ENCODE data around the gene PLCG2. TPM values are rescaled to one million over a fixed set of nuclear protein-coding genes. Genes with fewer than 3 reads are reported as not detected.
"Not testable (repeated sequence)": the region's sequence is repeated elsewhere in the genome, so short reads cannot be mapped to it uniquely, and the experiment has no call there.

PLCG2 gene
- total RNA-seq, 2 donors from 2014 or later, result 16.7 to 20.0 TPM

DNA sequence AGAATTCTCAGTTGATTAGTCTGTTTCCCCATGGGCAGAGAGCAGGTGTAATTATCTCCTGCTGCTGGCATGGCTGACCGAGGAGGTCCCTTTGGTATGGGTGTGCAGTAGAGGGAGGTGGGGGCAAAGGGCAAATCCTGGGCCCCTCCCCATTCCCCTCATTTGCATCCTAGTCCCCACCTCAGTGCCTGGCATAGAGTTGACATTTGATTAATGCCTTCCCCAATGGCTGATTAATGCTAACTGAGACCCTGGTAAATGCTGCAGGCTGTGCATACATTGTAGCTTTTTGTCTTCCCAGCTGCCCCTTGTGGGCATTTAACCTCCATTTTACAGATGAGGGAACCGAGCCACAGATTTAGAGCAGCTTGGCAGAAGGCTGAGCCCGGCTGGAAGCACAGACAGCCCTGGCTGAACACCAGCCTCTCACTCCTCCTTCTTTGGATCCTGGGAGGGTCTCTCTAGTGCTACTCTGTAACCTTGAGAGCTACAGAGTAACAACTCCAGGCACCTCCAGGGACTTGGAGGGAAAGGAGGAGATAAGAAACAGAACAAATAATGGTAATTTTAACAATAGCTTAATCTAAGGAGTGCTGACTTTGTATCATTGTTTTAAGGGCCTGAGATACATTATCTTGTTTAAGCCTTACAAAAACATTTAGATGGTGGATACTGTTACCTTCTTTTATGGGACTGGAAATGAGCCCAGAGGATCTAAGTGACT is 5.1 kb downstream of the PLCG2 start:
- intact Hi-C loops (cut with DNase I, micrococcal nuclease), result no loop called here
- no peak for DNase-seq
- ATAC-seq, result no peak

DNA sequence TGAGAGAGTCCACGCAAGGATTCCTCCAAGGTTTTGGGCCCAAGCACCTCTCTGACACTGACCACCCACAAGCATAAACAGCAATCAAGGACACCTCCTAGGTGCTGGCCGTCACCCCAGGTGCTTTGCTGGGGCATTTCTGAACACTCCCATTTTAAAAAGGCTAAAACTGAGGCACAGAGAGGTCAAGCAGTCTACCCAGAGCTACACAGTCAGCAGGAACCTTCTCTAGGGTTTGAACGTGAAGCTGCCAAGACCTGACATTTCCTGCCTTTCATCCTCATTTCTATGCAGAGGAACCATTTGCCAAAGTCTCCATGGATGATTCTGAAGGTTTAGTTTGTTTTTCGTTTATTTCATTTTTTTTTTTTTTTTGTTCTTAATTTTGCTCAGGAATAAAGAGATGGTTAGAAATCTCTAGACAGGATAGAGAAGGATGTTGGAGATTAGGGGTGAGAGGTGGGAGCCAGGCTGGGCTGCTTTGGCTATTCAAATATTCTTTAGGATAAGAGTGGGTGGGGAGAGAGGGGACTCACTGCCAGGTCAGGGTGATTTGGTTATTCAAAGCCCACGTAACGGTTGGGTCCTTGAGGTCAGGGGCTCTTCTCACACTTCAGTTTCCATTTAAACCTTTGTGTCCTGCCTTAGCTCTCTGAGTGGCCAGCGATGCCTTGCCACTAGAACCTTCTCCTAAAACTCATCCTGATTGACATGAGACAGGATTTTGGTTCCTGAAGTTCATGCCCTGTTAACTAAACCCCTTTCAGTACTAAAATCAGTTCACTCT is 6.2 kb downstream of the PLCG2 start:
- intact Hi-C loops (cut with DNase I, micrococcal nuclease), result no loop called here
- ATAC-seq, result no peak

DNA sequence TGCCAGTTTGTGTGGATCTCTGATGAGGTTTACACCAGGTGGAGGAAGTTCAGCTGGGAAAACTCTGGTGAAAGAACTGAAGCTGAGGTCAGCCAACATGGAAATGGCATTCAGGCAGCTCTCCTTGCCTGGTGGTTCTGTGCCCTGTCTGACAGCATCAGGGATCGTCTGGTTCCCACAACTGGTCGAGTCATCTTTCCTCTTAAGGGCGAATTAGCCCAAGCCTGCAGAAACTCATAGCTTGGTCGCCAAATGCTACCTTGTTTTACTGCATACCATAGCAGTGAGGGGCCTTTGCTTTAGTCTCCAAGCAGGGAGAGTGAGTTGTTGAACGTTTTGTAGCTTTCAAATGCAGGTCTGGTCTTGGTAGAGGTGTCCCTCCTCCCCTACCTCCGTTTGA is 7.2 kb downstream of the PLCG2 start:
- intact Hi-C loops (cut with DNase I, micrococcal nuclease), result no loop called here
- ATAC-seq (no peak), DNase-seq (no peak)

More for the DNA sequence above, 6.2 kb downstream of the PLCG2 start:
- DNase-seq, result no peak

DNA sequence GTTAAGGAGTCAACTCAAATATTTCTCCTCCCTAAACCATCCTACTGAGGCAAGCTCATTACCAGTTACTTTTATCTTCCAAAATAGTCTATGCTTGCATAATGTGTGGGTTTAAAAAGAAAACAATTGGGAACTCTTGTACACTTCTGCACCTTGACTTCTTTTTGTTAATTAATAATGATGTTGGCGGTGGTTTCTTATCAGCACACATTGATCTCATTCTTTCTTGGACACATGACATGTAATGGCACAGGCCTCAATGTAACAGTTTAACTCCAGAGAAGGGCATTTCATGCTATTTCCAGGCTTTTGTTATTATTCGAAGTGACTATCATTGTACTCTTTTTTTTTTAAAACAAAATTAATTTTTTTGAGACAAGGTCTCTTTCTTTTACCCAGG is 7.8 kb downstream of the PLCG2 start:
- intact Hi-C loops (cut with DNase I, micrococcal nuclease), result no loop called here
- ATAC-seq (no peak), DNase-seq (no peak)

DNA sequence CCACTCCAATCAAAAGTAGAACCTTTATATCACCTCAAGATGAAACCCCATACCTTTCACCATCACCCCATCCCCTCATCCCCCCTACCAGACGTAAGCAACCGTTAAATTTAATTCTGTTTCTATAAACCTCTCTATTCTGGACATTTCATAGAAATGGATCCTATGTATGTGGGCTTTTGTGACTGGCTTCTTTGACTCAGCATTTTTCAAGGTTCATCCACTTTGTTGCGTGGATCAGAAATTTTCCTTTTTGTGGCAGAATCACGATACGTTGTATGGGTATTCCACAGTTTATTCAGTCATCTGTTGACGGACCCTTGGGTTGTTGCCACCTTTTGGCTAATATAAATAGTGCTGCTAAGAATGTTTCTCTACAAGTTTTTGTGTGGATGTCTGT is 8.6 kb downstream of the PLCG2 start:
- intact Hi-C loops (cut with DNase I, micrococcal nuclease), result no loop called here
- no peak for ATAC-seq
- no peak for DNase-seq

DNA sequence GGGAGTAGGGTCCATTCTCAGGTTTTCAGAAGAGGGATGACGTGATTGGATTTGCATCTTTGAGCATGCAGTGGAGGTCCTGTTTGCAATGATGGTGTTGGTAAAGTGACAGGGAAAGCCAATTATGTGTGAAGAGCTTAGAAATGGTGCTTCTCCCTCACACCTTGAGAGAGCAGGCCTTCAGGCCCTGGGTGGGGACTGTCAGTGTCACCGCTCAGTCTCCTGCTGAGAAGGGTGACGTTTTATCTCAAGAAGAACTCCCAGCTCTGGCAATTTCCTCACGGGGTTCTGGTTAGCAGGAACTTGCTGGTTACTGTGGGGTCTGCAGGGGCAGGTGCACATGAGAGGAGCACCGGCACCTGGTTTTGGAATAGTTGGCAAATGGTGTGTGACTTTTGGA is 11.2 kb downstream of the PLCG2 start:
- ATAC-seq (no peak), DNase-seq (no peak)
- intact Hi-C loops (cut with DNase I, micrococcal nuclease), result no loop called here

DNA sequence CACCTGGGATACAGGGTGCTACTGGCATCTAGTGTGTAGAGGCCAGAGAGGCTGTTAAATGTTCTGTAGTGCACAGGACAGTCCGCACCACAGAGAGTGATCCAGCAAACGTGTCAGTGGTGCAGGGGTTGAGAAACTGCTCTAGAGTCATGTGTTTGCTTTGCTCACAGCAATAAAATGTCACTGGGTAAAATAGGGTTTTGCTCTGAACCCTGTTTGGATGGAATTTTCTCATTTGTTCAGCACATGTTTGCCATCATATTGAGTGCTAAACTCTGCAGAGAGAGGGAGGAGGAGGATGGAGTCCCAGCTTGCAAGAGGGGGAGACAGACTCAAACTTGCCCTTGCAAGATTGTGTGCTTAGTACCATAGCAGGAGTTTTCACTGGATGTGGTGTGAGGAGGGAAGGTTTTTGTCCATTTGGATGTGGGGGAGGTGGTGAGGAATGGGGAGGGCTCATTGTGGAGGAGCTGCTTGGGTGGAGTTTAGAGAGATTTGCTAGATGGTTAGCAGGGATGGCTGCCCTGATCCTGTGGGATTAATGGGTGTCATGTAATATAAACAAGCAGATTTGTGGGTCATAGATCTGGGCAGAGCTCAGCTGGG is 11.8 kb downstream of the PLCG2 start:
- DNase-seq (no peak), ATAC-seq (no peak)
- intact Hi-C loops (cut with DNase I, micrococcal nuclease), result no loop called here

DNA sequence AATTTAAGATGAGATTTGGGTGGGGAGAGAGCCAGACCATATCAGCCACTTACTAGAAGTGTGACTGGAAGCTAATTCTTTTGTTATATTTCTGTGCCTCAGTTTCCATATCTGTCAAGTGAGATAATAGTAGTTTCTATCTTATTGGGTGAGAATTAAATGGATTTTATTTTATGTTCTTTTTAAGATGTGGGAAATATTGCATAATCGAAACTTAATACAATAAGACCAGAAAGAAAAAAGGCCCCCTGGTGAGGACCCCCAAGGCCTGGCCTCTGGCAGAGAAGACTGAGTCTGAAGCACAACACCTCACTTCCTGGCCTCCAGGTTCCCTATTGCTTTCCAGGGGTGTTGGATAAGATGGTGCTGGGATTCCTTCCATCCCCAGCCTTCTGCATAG is 13.7 kb downstream of the PLCG2 start:
- intact Hi-C loops (cut with DNase I, micrococcal nuclease), result no loop called here
- DNase-seq (no peak), ATAC-seq (no peak)

DNA sequence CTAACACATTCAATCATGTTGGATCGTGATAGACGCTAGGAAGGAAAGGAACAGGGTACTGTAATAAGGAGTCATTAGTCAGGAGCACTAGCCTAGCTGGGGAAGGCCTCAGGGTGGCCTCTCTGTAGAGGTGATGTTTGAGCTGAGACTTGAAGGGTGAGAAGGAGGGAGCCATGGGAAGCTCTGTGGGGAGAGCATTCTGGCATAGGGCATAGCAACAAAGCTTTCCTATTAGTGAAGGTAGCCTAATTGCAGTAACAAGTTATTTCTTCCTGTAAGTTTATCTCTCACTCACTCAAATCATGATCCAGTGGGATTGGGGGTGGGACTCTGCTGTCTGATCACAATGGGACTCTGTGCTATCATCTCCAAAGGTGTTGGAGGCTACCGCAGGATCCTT is 16.1 kb downstream of the PLCG2 start:
- ATAC-seq, result no peak
- DNase-seq, result no peak
- intact Hi-C loops (cut with DNase I, micrococcal nuclease), result no loop called here

DNA sequence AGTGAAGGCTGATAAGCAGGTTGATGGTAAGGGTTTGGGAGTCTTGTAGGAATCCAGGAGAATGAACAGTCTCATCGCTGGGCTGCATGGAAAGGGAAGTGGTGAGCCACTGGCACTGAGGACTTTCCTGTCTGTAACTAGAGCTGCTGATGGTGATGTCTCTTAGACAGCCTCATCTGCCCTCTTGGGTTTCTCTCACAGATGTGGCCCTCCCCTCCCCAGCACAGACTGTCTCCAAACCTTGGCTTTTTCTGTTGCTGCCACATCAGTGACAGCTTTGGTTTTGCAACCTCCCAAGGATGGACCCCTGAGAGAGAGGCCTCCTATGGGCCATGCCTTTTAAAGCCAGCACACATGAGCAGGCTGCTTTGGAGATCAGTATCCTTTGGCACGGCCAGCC is 16.9 kb downstream of the PLCG2 start:
- no peak for ATAC-seq
- intact Hi-C loops (cut with DNase I, micrococcal nuclease), result no loop called here
- DNase-seq, result no peak

DNA sequence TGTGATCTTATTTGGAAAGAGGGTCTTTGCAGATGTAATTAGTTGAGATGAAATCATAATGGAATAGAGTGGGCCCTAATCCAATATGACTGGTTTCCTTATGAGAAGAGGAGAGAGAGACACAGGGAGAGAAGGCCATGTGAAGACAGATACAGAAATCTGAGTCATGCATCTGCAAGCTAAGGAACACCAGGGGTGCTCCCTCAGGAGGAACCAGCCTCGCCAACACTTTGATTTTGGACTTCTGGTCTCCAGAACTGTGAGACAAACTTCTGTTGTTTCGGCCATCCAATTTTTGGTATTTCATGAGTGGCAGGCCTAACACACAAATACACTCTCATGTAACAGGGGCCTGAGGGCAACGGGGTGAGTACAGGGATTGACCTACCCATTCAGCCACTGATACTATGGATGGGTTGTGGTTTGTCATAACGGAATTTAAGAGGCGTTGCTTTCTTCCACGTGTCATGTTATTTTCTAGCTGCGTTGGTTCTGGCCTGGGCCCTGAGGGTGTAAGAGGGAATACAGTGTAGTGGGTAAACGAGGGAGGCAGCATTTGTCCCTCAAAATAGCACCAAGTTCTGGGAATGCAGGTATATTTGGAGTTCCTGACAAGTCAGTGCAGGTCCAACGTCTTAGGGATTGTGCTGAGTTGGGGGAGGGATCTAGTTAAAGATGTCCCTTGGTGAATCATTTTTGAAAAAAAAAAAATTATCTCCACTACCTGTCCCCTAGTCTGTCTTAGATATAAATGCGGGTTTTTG is 17.7 kb downstream of the PLCG2 start:
- DNase-seq (no peak), ATAC-seq (no peak)
- intact Hi-C loops (cut with DNase I, micrococcal nuclease), result no loop called here

DNA sequence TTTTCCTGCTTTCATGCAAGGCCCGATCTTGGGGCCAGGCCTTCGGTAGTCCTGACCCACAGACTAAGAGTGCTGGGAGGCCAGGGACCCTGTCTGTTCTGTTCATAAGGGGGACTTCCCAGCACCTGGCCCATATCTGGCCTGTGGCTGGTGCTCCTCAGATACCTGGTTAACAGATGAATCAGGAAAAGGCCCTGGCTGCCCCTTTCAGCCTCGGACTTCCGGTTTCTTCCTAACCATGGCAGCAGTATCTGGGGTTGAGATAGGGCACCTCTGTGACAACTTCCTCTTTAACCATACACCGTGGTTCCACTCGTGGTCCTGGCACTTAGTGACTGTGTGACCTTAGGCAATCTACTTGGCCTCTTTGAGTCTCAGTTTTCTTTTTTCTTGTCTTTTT is 18.4 kb downstream of the PLCG2 start:
- DNase-seq, result peak; percentile 24 to 34
- intact Hi-C loops (cut with DNase I, micrococcal nuclease), result no loop called here
- ATAC-seq, result peak; percentile 27

DNA sequence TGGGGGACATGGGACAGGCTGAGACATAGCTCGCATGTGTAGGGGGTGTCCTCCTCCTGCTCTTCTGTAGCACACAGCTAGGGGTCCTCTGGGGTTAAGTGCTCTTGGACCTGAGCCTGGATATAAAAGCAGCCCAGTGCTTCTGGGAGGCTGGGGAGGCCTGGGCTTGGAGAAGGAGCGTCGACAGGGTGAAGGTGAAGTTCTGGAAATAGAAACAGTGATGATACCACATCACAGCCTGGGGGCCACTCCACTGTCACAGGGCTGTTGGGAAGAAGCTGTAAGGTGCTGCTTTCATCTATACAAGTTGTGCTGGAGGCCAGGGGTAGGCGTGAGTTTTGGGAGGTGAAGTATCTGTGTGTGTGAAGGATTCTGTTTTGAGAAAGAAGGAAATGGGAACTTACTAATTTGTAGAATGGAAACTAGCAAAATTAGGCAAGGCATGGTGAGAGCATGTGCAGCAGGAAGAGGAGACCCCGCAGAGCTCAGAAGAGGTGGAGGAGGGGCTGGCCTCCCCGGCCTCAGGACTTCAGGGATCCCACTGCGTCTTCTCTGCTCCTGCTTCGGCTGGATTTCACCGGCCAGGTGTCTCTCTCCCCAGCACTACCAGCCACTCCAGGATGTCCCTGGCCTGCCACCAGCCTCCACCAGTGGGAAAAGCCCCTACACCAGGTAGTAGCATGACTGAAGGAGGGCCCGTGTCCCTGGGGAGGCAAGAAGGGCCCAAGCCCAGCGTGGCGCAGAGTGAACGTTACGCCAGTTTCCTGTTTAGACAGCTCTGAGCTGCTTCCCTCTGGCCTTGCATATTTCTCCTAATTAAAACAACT is 19.4 kb downstream of the PLCG2 start:
- ATAC-seq (no peak), DNase-seq (peak in 1 of 2 donors; percentile 45)
- intact Hi-C loops (cut with DNase I, micrococcal nuclease), result no loop called here

DNA sequence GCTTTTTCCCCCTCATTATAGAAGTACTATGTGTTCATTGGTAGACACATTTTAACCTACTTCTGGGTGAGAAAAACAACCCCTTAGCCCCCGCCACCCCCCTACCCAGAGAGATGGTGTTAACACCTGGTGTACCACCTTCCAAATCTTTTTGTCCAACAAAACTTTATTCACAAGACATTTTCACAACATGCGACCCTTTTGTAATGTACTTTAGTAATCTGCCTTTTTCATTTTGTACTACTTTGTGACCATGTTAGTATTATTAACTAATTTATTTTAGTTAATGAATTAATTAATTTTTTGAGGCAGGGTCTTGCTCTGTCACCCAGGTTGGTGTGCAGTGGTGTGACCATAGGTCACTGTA is 20.0 kb downstream of the PLCG2 start:
- no peak for ATAC-seq
- intact Hi-C loops (cut with DNase I, micrococcal nuclease), result no loop called here
- no peak for DNase-seq

DNA sequence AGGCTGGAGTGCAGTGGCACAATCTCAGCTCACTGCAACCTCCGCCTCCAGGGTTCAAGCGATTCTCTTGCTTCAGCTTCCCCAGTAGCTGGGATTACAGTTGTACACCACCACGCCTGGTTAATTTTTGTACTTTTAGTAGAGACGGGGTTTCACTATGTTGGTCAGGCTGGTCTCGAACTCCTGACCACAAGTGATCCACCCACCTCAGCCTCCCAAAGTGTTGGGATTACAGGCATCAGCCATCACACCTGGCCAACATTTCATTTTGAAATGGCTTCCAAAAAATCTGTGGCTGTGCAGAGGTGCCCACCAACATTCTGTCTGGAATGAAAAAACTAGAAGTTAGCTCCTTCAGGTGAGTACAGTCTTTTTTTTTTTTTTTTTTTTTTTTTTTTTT is 22.6 kb downstream of the PLCG2 start:
- ATAC-seq; intact Hi-C loops (cut with DNase I, micrococcal nuclease); DNase-seq: not testable (repeated sequence)

DNA sequence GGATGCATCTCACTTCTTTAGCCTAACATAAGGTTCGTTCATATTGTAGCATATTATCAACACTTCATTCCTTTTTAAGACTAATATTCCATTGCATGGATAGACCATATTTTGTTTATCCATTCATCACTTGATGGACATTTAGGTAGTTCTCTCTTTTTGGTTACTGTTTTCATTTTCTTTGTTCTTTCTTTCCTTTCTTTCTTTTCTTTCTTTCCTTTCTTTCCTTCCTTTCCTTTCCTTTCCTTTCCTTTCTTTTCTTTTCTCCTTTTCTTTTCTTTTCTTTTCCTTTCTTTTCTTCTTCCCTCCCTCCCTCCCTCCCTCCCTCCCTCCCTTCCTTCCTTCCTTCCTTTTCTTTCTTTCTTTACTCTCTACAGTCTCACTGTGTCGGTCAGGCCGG is 24.2 kb downstream of the PLCG2 start:
- DNase-seq, result no peak
- intact Hi-C loops (cut with DNase I, micrococcal nuclease), result no loop called here
- ATAC-seq, result no peak

DNA sequence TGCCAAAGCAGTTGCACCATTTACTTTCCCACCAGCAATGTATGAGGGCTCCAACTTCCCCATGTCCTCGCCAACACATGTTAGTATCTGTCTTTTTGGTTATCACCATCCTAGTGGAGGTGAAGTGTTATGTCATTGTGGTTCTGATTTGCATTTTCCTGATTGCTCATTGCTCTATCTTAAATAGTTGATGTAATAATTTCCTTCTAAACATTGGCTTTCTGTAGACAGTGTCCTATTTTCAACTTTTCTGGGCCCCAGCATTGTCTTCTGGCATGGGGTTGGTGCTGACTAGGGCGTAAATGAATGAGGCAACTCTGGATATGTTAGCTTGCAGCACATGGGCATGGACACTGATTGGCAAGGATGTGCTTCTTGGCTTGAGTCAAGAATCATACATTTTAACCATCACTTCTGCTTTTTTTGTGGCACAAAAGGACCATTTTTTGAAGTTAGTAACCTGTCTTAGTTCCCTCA is 25.1 kb downstream of the PLCG2 start:
- DNase-seq, result no peak
- ATAC-seq, result no peak
- intact Hi-C loops (cut with DNase I, micrococcal nuclease), result no loop called here

DNA sequence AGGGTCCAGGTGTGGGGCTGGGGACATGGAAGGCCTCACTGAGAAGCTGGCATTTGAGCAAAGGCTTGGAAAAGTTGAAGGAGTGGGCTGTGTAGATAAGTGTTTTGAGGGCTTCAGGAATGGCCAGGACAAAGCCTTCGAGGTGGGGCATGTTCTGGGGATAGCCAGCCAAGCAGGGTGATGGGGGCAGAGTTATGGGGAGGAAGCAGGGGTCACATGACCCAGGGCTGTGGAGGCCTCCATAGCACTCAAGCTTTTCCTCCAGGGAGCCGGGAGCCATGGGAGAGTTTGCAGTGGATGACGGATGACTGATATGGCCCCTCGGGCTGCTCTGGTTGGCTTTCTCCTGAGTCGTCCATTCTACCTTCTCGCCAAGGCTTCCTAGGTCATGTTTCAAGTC is 27.6 kb downstream of the PLCG2 start:
- ATAC-seq (no peak), DNase-seq (no peak)
- intact Hi-C loops (cut with DNase I, micrococcal nuclease), result no loop called here

Data from left colon (tissue), 2 donors.